CD4-positive, alpha-beta T cell treated with Interleukin-12 subunit alpha and Interleukin-12 subunit beta, for 1 hour (primary cell): ENCODE results near the gene HMX3.
A peak's percentile ranks its signal among the peaks of the same experiment; 100 is the strongest.
"Not testable (repeated sequence)": the region's sequence is repeated elsewhere in the genome, so short reads cannot be mapped to it uniquely, and the experiment has no call there.

Experiments
- DNase-seq: peaks from one replicate; pipeline ENCODE4 v3.0.0-alpha.2; 2020

The HMX3 gene

GRCh38 chr10:123149162-123149567 lies 13.4 kb downstream of the HMX3 start:
- no peak for DNase-seq

DNA sequence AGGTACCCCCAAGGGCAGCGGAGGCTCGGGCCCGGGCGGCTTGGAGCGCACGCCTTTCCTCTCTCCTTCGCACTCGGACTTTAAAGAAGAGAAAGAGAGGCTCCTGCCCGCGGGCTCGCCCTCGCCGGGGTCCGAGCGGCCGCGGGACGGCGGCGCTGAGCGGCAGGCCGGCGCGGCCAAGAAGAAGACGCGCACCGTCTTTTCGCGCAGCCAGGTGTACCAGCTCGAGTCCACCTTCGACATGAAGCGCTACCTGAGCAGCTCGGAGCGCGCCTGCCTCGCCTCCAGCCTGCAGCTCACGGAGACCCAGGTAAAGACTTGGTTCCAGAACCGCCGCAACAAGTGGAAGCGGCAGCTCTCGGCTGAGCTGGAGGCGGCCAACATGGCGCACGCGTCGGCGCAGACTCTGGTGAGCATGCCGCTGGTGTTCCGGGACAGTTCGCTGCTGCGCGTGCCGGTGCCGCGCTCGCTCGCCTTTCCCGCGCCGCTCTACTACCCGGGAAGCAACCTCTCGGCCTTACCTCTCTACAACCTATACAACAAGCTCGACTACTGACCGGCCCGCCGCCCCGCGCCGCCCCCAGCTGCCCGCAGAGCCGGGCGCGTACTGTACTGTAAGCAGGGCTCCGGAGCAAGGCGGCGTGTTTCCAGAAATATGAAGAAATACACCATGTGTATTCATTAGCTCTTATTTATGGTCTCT lies 13.9 kb downstream of the HMX3 start:
- DNase-seq: peak; percentile 43

DNA sequence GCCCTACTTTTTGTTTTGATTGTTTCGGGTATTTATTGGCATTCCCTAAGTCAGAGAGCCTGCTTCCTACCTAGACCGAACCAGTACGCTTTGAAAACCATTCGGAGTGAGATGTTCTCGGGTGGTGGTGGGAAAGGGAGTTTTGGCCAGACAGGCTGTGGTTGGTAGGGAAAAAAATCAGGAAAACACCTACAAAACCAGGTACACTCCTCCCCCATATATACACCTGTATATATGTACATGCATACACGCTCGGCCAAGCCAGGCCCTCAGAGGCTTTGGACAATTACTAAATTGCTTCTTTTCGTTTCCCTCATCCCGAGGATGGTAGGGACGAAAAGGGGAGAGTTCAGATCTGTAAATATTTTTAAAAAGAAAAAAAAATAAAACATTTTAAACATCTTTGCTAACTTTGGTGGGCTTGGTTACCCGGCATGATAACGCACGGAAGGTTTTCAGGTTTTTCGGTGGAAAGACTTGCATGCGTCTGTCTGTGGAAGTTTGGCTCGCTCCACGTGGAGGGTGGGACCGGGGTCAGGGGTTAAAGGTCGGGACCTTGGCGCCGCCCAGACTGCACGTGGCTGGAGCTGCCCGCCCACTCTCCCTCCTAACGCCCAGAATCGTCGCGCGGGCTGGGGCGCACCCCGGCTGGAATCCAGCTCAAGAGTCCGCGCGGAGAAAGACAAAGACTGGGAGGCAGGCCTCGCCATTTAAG lies 14.7 kb downstream of the HMX3 start:
- no peak for DNase-seq

GRCh38 chr10:123150986-123151736 lies 15.4 kb downstream of the HMX3 start:
- DNase-seq: no peak

DNA sequence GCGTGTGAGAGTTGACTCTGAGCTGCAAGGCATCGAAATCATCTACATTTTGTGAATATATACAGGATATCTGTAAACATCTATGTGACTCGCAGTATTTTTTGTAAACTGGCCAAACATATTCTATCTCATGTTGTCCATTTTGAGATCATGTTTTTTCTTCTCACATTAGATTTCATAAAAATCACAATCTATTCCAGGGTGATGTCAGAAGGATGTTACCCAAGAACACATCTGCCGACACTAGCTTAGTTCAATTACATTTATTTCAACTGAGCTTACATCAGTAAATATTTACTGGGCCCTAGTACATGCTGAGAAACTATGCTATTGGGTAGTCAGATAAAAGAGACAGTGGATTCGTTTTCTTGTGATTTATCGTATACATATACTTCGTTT lies 16.0 kb downstream of the HMX3 start:
- DNase-seq: no peak

- DNase-seq: no peak
These were observed 17.8 kb downstream of the HMX3 start for GRCh38 chr10:123153486-123154091.

- peak; percentile 97 for DNase-seq
These were observed 18.4 kb downstream of the HMX3 start, which contains the start of gene BUB3 for GRCh38 chr10:123154092-123154710. TSS of gene BUB3 (plus strand) at chr10:123154402. CDS start at chr10:123154918, 516 bp downstream.

DNA sequence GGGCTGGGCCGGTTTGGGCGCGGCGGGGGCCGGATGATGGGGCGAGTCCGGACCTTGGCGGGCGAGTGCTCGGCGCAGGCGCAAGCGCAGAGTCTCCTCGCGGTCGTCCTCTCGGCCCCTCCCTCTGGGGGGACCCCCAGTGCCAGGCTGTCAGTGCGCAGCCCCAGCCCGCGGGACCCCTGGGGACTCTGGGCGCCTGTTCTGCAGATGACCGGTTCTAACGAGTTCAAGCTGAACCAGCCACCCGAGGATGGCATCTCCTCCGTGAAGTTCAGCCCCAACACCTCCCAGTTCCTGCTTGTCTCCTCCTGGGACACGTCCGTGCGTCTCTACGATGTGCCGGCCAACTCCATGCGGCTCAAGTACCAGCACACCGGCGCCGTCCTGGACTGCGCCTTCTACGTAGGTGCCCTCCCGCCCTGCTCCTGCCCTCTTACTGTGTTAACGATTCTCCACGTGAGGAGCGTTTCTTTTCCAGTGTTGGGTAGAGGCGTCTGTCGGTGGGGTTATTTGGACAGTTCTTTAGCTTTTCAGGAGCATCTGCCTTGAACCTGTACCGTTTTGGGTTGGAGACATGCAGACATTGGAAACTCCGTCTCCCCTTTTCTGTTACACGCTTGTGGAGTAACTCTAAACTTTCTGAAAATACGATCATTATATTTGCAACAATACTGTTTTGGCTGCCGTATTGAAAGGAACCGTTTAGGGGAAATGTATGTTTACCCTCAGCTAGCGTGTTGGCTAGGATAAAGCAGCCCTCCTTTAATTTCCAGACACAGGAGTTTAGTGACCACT lies 19.1 kb downstream of the HMX3 start:
- DNase-seq: peak; percentile 50

- no peak for DNase-seq
These were observed 20.3 kb downstream of the HMX3 start for GRCh38 chr10:123156078-123156477.

GRCh38 chr10:123157210-123157609 lies 21.4 kb downstream of the HMX3 start:
- no peak for DNase-seq

DNA sequence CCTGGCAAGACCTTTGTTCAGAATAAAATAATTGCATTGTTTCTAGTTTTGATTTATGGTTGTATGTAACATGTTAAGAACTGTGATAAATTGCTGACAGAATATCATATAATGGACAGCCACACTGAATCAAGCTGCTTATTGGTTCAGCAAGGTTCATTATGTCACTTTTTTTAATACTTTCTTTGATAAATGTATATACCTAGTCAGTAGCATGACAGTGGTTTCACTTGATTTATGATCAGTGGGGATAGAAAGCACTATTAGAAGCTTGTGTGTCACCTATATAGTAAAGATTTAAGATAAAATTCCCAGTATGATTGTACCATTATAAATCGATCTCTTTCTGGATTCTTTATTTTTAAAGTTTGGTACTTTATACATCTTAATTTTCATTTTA lies 22.9 kb downstream of the HMX3 start:
- no peak for DNase-seq

- DNase-seq: peak; percentile 66
These were observed 24.7 kb downstream of the HMX3 start for GRCh38 chr10:123160311-123160980.

DNA sequence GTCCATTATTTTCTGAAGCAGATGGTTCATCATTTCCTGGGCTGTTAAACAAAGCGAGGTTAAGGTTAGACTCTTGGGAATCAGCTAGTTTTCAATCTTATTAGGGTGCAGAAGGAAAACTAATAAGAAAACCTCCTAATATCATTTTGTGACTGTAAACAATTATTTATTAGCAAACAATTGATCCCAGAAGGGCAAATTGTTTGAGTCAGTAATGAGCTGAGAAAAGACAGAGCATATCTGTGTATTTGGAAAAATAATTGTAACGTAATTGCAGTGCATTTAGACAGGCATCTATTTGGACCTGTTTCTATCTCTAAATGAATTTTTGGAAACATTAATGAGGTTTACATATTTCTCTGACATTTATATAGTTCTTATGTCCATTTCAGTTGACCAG lies 28.5 kb downstream of the HMX3 start:
- DNase-seq: no peak

DNA sequence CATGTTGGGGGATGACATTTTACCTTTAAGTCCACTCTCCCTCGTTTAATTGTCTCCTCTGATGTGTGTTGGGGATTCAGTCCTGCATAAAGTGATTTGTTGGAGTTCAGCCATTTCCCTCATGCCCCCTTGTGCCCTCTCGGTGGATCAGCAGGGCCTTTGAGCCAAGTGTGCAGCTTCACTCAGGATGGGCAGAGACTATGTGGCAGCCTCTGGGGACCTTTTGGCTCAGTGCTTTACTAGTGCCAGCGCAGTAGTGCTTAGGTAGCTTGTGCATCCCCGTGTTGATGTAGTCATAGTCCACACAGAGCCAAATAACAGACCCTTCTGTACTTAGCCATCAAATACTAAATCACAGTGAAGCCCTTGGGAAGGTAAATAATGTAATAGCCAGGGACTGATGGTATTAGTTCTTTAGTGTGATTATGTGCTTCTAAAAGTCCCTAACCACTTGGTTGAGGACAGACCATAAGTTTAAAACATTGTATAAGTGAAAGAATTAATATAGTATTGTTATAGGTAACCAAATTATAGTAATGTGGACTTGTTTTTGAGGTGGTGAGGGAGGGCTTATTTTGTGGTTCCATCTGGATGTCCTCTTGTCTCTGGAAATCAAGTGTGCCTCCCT lies 29.8 kb downstream of the HMX3 start:
- no peak for DNase-seq

GRCh38 chr10:123166618-123167017 lies 30.8 kb downstream of the HMX3 start:
- DNase-seq: no peak

DNA sequence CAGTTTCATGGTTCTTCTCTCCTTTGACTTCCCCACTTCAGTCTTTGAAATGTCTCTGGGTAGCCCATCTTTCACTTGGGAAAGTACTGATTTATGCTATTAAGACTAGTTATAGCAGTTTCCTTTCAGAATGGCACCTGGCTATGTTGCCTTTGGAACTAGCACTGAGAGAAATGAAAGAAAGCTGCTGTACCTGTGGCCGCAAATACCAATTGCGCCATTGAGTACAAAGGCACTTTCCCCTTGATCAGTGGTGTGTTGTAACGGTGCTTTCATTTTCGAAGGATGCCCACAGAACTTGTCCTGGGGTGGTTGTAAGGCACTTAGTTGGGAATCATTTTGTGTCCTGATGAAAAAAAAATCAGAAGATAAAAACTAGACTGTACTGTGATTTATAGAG lies 35.2 kb downstream of the HMX3 start:
- no peak for DNase-seq

DNA sequence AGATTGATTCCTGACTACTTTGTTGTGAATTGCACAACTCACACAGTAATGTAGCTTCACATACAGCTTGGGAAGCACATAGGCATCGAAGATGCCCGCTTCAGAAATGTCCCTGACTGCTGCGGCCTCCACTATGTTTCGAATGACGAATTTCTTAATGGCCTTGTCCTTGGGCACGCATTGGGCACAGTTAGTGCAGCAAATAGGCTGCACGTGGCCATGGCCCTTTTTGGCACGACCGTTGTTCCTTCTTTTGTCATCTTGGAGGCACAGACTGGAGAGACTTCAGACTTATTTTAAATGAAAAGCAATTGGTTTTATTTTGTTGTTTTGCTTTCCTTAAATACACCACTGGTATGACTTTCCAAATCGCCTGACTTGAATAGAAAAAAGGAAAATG lies 35.8 kb downstream of the HMX3 start:
- not testable (repeated sequence) for DNase-seq

DNA sequence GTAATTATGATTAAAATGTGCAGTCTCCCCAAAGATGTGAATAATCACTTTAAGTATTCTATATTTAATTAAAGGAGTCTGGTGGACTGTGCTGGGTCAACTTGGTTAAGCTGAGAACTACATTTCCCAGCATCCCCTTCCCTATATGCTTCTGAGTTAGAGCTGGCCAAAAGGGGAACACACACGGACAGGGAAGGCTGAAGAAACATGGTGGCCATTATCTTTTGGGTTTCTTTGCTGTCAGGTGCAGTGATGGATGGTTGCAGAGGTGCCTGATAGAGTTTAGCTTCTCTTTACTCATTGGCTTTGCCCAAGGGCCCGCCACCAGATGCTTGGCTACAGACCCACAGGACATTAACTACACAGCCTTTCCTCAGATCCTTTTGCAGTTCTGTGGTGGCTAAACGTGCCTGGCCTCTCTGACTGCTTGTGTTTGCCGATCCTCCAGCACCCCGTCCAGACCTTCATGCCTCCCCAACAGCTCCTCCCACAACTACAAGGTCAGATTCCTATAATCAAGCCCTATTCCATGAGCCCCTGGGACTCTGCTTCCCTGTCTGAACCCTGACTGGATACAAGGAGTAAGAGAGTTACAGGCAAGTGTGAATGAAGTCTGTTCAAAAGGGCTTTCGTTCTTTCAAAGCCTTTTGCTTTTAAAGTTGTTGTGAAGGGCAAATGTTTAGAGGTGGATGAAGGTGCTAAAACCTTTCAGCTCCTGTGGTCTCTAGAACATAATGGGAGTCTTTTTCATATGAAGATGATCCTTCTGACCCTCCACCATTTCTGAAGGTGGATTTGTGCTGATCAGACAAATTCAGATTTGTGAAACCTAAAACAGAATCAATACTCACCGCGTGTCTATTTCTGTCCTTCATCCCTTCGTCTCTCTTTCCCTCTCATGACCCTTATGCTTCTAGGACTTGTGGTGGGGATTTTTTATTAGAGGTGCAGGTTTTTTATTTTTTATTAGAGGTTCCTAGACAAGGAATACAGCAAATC lies 39.9 kb downstream of the HMX3 start:
- DNase-seq: no peak

DNA sequence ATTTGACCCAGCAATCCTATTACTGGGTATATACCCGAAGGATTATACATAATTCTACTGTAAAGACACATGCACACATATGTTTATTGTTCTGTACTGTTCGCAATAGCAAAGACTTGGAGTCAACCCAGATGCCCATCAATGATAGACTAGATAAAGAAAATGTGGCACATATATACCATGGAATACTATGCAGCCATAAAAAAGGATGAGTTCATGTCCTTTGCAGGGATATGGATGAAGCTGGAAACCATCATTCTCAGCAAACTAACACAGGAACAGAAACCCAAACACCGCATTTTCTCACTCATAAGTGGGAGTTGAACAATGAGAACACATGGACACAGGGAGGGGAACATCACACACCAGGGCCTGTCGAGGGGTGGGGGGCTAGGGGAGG lies 42.6 kb downstream of the HMX3 start:
- DNase-seq: not testable (repeated sequence)
